ENCODE results near the gene PCNX3. TPM values are rescaled to one million over a fixed set of nuclear protein-coding genes. Genes with fewer than 3 reads are reported as not detected.

Gene PCNX3
- total and polyA plus RNA-seq, 2 of the 13 experiments (the other 11 are each of a cell fraction or from before 2014, with no cell fraction given) = 16.2 to 23.0 TPM

GRCh38 chr11:65593518-65594414 is 21.8 kb upstream of the PCNX3 start (continued):
- TF ChIP-seq MLXIP (CRISPR knock-in tag; IDR thresholded peaks at IDR 0.05; ENCODE audit: borderline replicate concordance) (no peak), ZNF354B (CRISPR knock-in tag; IDR thresholded peaks at IDR 0.05) (no peak), ZNF746 (CRISPR knock-in tag; IDR thresholded peaks at IDR 0.05) (no peak), ZNF350 (CRISPR knock-in tag; IDR thresholded peaks at IDR 0.05; ENCODE audit: borderline replicate concordance, low read depth) (no peak), FOSL2 (CRISPR knock-in tag; IDR thresholded peaks at IDR 0.05) (peak; percentile 17; the same call in 1 of the 2 replicates), ZFX (CRISPR knock-in tag; IDR thresholded peaks at IDR 0.05; ENCODE audit: low read depth) (peak; percentile 15; the same call in 1 of the 2 replicates), FOXO4 (CRISPR knock-in tag; conservative IDR thresholded peaks at IDR 0.05) (0 out of 2 replicates have a peak, but pooled peaks have one; percentile 34), ATF6 (CRISPR knock-in tag; conservative IDR thresholded peaks at IDR 0.05) (no peak), RAD21 (CRISPR knock-in tag; IDR thresholded peaks at IDR 0.05) (peak; percentile 47; the same call in 1 of the 2 replicates), ZZZ3 (CRISPR knock-in tag; IDR thresholded peaks at IDR 0.05; ENCODE audit: borderline replicate concordance) (no peak), ZNF770 (CRISPR knock-in tag; IDR thresholded peaks at IDR 0.05) (no peak), SIX4 (CRISPR knock-in tag; IDR thresholded peaks at IDR 0.05) (no peak), HNF1B (CRISPR knock-in tag; IDR thresholded peaks at IDR 0.05) (no peak), RBM22 (optimal IDR thresholded peaks at IDR 0.05; ENCODE audit: low read length) (no peak), POLR2A (IDR thresholded peaks at IDR 0.05; ENCODE audit: insufficient read depth in 1 of 2, low read depth in 2 of 2, low read length in 2 of 2) (no peak), ZNF558 (CRISPR knock-in tag; IDR thresholded peaks at IDR 0.05; ENCODE audit: borderline replicate concordance) (no peak), FOXJ3 (CRISPR knock-in tag; IDR thresholded peaks at IDR 0.05; ENCODE audit: borderline replicate concordance) (no peak), NFYB (CRISPR knock-in tag; IDR thresholded peaks at IDR 0.05) (no peak)
